Omental fat pad (tissue), 4 donors: Measurements from ENCODE around the gene KRT76. TPM values are rescaled to one million over a fixed set of nuclear protein-coding genes. Genes with fewer than 3 reads are reported as not detected.

Experiments
- ATAC-seq: fragments of 150-250 bp; one replicate; pipeline ENCODE4 v1.9.1; 2016; ENCODE audit warnings: mild to moderate bottlenecking, moderate library complexity; ENCODE audit not compliant: low FRiP score
- DNase-seq: peaks from one replicate; pipeline ENCODE4 v3.0.0-alpha.2; 2019; ENCODE audit warnings: low spot score
- total RNA-seq, 4 donors: library from RNA; depleted of rRNA; stranded (reverse); fragments of >200 nt; gene quantifications; one replicate each; pipeline ENCODE4 v1.1.0, GENCODE V29; 2016
- TF ChIP-seq, protein P1 (sequence below), 3 donors: fragments of 450-650 bp; IDR thresholded peaks; one replicate each; pipeline ENCODE4 v1.5.1; 2016 to 2017; ENCODE audit warnings: antibody characterized with exemption in 3 of 3, mild to moderate bottlenecking in 3 of 3, moderate library complexity in 2 of 3

The KRT76 gene
- total RNA-seq, 4 donors from 2014 or later, result not detected

DNA sequence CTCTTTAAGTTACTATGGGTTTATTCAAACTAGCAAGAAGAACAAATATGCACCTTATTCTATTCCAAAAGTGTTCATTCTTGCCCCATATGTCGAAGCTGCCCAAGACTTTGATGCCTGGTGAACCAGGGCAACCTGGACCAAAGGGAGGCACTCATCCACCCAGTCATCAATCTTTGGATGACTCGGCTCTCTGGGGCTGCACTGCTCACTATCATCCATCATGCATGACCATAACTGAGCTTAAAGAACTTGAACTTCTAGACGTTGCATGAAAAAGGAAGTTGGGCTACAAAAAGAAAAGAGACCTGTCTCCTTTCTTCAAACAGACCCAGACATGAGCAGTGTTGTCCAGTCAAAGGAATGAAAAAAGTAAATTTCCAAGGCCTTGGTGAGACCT, 35.6 kb upstream of the KRT76 start:
- no peak for DNase-seq
- TF ChIP-seq, protein P1, sequence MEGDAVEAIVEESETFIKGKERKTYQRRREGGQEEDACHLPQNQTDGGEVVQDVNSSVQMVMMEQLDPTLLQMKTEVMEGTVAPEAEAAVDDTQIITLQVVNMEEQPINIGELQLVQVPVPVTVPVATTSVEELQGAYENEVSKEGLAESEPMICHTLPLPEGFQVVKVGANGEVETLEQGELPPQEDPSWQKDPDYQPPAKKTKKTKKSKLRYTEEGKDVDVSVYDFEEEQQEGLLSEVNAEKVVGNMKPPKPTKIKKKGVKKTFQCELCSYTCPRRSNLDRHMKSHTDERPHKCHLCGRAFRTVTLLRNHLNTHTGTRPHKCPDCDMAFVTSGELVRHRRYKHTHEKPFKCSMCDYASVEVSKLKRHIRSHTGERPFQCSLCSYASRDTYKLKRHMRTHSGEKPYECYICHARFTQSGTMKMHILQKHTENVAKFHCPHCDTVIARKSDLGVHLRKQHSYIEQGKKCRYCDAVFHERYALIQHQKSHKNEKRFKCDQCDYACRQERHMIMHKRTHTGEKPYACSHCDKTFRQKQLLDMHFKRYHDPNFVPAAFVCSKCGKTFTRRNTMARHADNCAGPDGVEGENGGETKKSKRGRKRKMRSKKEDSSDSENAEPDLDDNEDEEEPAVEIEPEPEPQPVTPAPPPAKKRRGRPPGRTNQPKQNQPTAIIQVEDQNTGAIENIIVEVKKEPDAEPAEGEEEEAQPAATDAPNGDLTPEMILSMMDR (IDR thresholded peaks at IDR 0.05), result no peak
- no peak for ATAC-seq

DNA sequence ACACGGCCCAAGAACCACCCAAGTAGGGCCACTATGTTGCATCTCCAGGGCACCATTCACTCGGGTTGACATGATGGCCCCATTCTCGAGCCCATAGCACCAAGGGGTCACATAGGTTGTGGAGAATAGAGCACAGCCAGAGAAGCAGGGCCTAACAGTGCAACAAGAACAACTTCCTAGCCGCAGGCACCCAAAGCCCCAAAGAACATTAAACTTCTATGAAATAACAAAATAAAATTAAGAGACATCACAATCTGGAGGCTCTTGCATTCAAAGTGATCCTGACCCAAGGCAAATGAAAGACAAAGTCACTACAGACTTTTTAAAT, 34.9 kb upstream of the KRT76 start:
- TF ChIP-seq, protein P1 (IDR thresholded peaks at IDR 0.05), result no peak
- DNase-seq (no peak), ATAC-seq (no peak)

DNA sequence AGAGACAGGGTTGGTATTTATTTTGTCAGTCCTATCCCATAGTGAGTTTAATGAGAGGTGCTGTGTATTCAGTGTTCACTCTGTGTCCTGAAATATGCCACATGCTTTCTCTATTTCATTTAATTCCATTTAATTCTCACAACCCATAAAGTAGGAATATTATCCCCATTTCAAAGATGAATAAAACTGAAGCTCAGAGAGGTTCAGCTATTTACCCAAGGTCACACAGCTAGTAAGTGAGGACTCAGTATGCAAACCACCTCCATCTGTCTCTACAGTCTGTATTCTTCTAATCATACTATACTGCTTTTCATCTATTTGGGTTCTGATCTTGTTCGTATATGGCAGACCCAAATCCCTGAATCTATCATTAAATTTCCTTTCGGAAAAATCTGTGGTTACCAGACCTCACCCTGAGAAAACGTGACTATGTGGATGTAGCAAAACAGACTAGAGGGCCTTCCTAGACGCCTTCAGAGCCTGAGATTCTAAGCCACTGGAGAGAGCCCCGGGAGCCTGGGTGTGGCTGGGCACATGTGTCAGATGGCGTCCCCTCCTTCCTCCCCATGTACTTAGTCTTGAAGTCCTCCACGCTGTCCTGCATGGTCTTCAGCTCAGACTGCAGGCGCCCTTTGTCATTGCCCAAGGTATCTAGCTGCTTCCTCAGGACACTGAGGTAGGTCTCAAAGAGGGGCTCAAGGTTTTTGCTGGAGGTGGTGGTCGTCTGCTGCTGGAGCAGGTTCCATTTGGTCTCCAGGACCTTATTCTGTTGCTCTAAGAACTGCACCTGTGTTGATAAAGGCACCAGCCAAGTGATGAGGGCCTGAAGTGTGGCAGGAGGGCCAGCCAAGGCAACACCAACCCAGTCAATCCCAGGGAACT, 34.3 kb upstream of the KRT76 start:
- ATAC-seq, result no peak
- DNase-seq, result no peak
- TF ChIP-seq, protein P1 (IDR thresholded peaks at IDR 0.05), result no peak

DNA sequence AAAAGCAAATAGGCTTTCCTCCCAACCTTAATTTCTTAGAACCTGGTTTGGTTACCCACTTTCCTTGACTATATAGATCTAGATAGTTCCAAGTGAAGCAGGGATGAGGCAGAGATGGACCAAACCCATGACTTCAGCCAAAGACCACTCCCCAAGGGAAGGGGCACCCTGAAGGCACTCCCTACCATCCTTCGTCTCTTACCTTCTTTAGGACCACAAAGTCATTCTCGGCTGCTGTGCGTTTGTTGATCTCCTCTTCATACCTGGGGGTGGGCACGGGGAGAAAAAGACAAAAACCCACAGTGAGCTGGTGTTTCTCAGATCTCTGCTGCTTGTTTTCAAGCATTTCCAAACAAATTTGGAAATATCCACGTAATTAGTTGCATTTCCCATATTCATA, 33.4 kb upstream of the KRT76 start:
- TF ChIP-seq, protein P1 (IDR thresholded peaks at IDR 0.05), result no peak
- ATAC-seq (no peak), DNase-seq (no peak)

DNA sequence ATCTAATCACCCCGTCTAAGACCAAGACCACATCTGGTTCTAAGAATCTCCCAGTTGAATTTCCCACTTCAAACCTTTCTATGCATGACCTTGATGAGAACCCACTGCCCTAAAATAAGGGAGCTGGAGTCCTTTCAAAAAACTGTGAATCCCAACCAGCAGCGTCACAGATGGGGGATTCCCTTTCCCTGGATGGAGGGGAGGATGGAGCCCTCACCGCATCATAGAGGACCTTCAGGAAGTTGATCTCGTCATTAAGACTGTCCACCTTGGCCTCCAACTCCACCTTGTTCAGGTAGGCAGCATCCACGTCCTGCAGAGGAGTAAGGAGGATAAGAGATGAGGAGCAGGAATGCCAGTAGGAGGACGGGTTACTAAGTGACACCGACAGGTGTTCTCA, 32.0 kb upstream of the KRT76 start:
- TF ChIP-seq, protein P1 (IDR thresholded peaks at IDR 0.05), result no peak
- DNase-seq (no peak), ATAC-seq (no peak)

DNA sequence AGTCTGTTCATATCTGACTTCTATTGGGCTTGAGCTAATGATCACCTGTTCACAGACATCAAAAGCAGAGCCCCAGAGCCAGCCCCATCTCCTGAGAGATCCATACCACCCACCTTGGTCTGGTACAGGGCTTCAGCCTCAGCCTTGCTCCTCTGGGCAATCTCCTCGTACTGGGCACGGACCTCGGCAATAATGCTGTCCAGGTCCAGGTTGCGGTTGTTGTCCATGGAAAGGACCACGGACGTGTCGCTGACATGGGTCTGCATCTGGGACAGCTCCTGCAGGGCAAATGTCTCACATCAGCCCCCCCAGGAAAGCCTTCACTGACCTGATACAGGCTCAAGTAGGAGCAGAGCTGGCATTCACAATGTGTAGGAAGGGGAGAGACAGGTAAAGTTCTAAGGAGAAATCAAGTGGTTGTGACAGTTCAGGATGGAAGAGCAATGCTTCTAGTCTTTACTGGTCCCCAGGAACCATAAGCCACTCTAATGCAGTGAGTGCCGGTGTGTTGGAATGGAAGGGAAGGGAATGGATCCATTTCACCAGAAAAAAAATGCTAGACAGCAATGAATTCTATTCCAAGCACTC, 31.5 kb upstream of the KRT76 start:
- ATAC-seq (no peak), DNase-seq (no peak)
- TF ChIP-seq, protein P1 (IDR thresholded peaks at IDR 0.05), result no peak
